GM15510 (cell line): ENCODE measurements around the gene CRYGN.

ENCODE experiments used
- POLR2A ChIP-seq: IDR thresholded peaks from 3 replicates; pipeline ENCODE4 v1.6.1; 2011; ENCODE audit warnings: borderline replicate concordance; ENCODE audit not compliant: insufficient read length; ENCODE audit errors: extremely low read depth

CRYGN gene

DNA sequence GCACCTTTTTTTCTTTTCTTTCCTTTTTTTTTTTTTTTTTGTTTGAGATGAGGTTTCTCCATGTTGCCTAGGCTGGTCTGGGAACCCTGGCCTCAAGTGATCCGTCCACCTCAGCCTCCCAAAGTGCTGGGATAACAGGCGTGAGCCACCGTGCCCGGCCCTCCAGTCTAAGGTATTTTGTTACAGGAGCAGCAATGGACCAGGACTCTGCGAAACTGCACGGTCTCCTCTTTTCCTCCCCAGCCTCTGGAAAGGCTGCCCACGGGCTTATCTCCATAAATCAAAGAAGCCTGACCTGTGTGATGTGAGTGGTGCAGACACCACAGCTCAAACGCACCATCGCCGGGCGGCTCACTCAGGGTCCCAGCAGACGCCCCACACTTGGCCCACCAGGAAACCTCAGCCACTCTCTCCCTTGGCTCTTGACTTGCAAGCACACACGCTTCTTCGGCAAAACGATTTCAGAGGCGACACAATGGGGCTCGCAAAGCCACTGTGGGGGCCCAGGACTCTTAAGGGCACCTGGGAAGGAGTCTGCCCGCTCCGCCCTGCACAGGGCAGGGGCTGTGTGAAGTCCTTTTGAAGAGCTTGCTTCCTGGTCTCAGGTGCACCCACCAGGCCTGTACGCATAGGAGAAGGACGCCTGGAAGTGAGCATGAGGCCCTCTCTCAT is 50.7 kb downstream of the CRYGN start:
- TF ChIP-seq POLR2A, result no peak

DNA sequence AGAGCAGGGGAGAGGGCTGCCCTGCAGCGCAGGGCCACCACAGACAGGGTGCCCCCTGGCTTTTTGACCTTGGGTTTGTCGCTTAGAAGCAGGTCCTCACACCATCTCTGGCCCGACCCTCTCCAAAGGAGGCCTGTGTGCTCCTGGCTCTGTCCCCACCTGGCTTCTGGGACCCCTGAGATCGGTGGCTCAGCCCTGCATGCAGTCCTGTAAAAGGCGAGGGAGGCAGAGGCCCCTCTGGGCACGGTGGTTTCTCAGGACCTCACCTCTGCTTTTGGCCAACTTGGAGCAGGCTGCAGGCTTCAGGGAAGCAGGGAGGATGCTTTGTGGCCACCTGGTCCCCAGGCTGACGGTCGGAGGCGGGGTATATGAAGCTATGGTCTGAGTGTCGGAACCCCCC is 51.5 kb downstream of the CRYGN start:
- TF ChIP-seq POLR2A, result no peak

DNA sequence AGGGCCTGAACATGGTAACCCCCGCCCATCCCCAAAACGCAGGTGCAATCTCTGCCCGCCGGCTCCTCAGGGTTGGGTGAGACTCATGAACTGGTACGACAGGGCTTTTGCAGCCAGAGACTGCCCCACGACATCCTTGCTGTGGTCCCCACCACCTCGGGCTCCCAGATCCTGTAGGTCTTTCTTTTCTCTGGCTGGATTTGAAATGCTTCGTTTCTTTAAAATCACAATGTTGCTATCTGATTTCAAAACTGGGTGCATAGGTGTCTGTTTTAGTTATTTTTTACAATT is 52.0 kb downstream of the CRYGN start:
- no peak for TF ChIP-seq POLR2A

DNA sequence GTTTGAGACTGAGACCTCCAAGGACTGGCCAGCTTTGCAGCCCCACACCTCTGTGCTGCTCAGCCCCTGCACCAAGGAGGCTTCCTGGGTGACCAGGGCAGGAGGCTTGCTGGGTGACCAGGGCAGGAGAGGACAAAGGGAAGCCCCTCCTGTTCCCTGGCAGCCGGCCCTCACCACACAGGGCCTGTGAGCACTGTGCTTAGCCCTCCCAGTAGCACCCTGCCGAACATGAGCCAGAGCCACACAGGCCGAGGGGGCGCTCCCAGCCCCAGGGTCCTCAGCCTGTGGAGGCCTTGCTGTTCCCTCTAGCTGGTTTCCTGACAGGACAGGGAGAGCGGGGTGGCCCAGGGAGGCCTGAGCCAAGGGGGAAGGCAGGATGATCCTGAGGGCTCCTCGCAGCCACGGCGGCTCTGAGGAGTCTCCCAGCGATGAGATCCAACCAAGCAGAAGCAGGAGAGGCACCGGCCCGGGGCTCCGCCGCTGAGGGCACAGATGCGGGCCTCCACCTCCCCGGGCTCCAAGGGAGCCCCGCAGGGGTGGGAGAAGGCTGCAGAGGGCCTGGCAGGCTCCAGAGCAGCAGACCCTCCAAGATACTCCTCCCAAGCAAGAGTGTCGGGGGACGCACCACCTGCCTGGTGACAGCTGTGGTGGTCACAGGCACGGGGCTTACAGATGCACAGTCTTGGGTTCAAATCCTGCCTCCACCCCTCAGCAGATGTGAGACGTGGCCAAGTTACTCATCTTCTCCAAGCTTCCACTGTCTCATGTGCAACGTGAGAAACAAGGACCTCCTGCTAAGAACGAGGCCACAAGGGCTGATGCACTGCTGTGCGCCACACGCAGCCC is 52.6 kb downstream of the CRYGN start:
- no peak for TF ChIP-seq POLR2A

DNA sequence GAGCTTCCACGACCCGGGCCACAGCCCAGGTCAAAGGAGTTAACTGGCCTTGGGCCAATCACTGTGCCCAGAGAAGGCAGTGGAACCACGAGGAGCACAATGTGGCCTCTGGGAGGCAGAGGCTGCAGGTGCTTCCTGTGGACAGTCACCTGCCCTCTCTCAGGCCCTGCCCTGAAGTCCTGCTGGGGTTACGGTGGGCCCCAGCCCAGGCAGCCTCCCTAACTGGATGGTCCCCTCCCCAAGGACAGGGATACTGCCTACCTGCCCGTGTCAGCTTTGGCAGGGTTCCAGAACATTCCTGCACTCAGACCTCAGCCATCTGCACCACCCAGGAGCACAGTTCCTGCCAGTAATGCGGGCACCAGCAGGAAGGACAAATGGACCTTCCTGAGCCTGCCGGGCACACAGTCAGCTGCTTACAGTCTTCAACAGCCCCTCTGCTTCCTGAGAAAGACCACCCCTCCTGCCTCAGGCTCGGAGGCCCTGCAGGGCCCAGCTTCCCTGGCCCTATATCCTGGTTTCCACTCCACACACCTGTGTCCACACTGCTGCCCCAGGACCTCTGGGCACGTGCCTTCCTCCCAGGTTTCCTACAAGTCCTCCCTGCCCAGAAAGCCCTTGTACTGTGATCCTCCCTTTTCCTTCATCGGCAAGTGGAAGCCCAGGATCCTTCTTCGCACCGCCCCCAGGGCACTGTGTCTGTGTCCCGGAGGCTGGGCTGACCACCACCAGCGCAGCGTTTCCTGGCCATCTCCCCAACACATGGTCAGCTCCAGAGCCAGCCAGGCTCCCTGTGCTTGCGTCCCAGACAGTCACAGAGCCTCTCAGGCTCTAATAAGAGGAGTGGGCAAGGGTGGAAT is 53.4 kb downstream of the CRYGN start:
- no peak for TF ChIP-seq POLR2A

DNA sequence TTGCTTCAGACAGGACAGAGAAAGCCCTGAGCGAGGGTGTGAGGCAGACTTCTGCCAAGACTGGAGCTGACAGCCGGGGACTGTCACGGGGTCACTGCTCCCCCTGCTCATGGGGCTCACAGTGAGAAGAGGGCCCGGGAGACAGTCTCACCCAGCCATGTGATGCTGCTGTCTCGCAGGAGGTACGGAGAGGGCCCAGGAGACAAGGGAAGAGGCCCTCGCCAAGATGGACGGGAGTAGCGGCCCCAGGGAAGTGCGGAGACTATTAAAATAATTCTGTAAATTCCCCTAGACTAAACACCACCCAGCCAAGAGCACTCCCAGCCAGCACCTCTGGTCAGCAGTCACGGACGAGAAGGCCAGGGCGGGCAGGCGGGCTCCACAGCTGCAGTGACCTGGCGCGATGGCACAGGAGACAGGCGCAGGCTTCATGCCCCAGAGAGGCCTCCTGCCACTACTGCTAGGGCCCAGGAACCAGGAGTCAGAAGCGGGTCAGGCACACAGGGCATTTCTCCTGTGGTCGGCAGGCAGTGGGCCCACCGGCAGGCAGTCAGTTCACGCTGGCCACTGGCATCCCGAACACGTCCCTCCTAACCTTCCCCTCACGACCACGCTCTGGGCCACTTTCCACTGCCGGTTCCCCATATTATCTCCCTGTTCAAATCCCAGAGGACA is 54.2 kb downstream of the CRYGN start:
- TF ChIP-seq POLR2A, result no peak

DNA sequence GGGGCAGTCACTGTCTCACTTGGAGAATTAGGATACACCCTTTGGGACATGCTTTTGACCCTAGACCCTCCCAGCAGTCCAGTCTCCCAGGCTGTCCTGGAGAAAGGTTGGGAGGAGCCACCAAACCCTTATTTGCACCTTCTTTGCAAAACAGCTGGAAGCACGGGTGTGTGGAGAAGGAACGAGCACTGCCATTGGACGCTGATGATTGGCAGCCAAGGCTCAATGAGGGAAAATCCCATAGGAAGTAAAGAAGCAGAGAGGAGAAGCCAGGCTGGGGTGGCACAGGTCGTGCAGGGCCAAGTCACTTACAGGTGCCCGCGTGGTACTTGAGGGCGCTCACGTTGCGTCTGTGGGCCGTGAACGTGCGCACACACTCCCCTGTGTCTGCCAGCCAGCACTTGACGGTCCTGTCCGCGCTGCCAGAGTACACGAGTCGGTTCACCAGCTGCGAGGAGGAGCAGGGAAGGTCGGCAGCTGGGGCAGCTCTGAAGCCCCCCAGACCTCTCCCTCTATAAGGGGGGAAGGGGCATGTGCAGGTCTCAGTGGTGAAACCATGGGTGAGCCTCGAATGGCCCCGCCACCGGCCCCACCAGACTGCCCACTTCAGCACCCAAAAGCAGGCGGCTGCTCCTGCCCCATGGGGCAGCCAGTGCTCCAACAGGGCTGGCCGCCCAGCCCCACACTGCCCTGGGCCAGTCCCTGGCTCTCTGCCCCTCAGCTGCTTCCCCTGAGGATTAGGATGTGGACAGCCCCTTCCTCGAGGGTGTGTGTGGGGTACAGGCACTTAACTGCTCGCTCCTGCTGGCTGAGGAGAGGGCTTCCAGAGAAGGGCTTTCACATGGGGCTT is 54.9 kb downstream of the CRYGN start:
- TF ChIP-seq POLR2A, result no peak

DNA sequence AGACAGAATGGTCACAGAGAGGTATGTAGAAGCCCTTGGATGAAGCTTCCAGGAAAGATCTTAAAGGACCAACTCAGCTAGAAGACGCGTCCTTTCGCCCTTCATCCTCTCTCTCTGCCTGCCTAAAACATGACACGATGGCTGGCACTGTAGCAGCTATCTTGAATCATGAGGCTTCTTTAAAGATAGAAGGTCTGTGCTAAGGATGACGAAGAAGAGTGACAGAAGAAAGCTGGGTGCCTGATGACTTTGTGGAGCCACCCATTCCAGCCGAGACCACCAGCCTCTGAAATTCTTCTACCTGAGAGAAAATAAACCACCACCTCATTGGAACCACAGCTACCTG is 55.6 kb downstream of the CRYGN start:
- TF ChIP-seq POLR2A, result no peak

DNA sequence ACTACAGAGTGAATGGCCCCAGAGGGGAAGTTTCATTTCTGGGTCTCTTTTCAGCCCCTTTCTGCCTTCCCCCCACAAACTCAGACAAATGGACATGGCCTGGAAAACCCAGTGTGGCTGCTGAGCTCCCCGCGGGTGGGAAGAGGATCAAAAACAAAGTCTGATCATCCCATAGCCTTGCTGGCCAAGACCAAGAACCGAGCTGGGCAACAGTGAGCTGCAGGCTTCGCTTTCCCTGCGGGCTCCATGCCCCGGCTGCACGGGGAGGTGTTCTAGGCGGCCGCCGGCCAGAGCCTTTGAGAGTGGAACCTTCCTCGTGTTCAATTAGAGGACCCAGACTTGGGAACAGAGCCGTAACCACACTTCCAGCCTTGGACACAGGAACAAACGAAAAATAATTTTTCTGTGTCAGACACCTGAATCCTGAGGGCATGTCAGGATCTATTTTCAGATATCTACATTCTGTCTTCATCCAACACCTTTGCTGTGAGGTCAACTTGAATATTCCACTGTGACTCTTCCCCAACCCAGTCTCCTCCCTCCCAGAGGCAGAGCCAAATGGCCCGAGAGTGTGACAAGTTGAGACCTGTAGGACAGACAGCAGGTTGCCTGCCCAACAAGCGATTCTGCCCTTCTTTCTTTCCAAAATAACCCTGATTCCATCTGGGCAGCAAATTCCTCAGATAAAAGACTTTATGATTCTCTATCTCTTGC is 56.1 kb downstream of the CRYGN start:
- no peak for TF ChIP-seq POLR2A

DNA sequence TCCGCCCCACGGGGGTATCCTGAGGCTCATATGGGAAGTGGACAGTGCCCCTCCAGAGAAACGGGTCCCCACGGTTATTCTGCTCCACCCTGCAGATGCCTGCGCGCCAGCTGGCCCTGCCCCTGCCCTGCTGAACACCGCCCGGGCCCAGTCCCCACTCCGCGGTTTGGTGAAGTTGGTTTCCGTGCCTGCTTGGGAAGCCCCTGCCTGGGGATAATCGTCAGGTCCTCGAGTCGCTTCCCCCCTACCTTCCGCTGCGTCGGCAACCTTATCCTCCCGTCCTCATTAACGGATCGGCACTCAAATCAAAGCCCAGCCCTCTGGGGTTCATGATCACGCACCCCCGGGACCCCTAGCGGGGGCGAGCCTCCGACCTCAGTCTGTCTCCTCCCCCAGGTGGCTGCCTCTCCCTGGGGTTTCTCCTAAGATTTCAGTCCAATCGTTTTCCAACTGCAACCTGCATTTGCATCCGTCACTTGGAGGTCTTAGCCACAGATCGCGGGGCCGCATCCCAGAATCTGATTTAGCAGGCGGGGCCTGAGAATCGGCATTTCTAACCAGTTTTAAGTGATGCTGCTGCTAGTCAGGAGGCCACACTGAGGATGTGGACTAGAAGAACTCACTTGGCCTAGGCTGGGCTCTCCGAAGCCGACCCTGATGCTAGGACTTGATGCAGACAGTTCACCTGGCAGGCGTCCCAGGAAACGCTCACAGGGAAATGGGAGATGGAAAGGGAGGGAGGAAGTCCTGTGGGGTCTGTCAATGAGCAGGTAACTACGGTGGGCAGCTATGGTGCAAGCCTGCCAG is 57.7 kb downstream of the CRYGN start:
- TF ChIP-seq POLR2A, result no peak

DNA sequence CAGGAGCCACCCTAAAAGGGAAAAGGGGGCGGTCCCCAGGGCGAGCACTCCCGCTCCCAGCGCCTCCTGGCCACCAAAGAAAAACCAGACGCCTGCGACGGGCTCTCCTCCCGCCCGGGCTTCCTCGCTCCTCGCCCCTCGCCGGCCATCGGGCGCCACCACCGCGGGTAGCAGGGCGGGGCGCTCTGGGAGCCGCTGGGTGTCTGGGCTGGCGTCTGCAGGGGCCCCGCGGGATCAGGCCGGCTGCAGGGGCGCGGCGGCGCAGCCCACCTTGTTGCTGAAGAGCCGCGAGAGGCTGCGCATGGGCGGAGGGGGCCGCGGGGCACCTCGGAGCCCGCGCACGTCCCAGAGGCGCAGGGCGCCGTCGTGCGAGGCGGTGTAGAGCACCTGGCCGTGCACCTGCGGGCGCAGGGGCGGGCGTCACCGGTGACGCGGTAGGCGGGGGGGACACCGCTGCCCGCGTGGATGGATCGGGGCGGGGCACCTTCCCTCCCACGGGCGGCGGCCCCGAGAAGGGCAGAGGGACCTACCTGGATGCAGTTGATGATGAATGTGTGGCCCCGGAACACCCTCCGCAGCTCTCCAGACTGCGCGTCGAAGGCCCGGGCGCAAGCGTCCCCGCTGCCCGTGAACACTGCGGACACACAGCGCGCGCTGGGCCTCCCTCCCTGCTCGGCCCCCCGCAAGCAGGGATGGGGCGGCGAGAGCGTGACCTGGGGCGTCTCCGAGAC is 58.4 kb downstream of the CRYGN start:
- no peak for TF ChIP-seq POLR2A

DNA sequence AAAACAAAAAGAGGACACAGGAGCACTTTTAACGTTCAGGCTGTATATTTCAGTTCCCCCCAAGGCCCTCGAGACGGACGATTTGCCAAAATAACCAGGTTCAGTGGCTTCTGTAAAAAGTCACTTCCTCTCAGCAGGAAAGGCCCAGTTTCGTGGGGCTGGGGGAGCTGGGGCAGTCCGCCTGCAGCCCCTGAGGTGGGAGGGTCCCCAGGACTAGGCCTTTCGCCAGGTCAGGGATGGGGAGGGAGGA is 58.9 kb downstream of the CRYGN start:
- no peak for TF ChIP-seq POLR2A
